Psoas muscle (tissue), 8 donors: ENCODE data around the gene GPAT3. TPM values are rescaled to one million over a fixed set of nuclear protein-coding genes. Genes with fewer than 3 reads are reported as not detected.
"Not testable (repeated sequence)": the region's sequence is repeated elsewhere in the genome, so short reads cannot be mapped to it uniquely, and the experiment has no call there.

Experiments
- ATAC-seq, 4 donors: fragments of 200-7000 bp; cut with Tn5 transposase; one replicate each; pipeline ENCODE4 v1.9.1; 2020; ENCODE audit warnings: moderate library complexity in 3 of 4, mild to moderate bottlenecking in 2 of 4
- DNase-seq, 2 donors: peaks; one replicate each; pipeline ENCODE4 v3.0.0-alpha.2; 2020
- H3K27ac ChIP-seq: fragments of 200-600 bp; one replicate; pipeline ENCODE4 v1.8.0; 2022
- H3K27me3 ChIP-seq, 3 donors: fragments of 200-600 bp in 1 of 3; one replicate each; pipeline versions ENCODE4 v1.6.1 to v1.8.0; 2013 to 2022; ENCODE audit warnings: low read length in 2 of 3, mild to moderate bottlenecking in 2 of 3, moderate library complexity in 1 of 3; ENCODE audit not compliant: insufficient read depth in 3 of 3
- H3K36me3 ChIP-seq, 2 donors: fragments of 200-600 bp in 1 of 2; one replicate each; pipeline versions ENCODE4 v1.6.1 to v1.8.0; 2013 to 2022; ENCODE audit warnings: low read depth in 1 of 2, mild to moderate bottlenecking in 1 of 2, moderate library complexity in 1 of 2; ENCODE audit not compliant: insufficient read depth in 1 of 2
- H3K4me1 ChIP-seq: fragments of 200-600 bp; one replicate; pipeline ENCODE4 v1.8.0; 2022
- H3K4me3 ChIP-seq: fragments of 200-600 bp; one replicate; pipeline ENCODE4 v1.8.0; 2022; ENCODE audit warnings: mild to moderate bottlenecking
- H3K9me3 ChIP-seq: fragments of 200-600 bp; one replicate; pipeline ENCODE4 v1.8.0; 2022
- WGBS, 3 donors: extraction: QIAGEN DNeasy Blood & Tissue Kit; methylation state at CpG; one replicate each; pipeline versions ENCODE4 v1.1.6 to v1.1.7; 2013; 5-methylcytosine and 5-hydroxymethylcytosine counted together
- intact Hi-C, 2 donors: fragments of 100-400 bp; cut with DNase I; formaldehyde crosslinking; loops; one replicate each; pipeline versions ENCODE4 v1.11.0 to v1.14.2; 2022
- polyA plus RNA-seq, 3 donors: library from polyadenylated mRNA; stranded (reverse); fragments of 200-250 nt; gene quantifications; one replicate each; pipeline ENCODE4 v1.2.3, GENCODE V29; 2013
- total RNA-seq, 4 donors: library from RNA; stranded (reverse); fragmentation: NEBNext Ultra II Directional in 2 of 4; extraction: Animal tissue kit (Norgen Biotek cat#: 25700) in 2 of 4; gene quantifications; one replicate each; pipeline versions ENCODE4 v1.2.1 to v1.2.4, GENCODE V29; 2021 to 2023
- TF ChIP-seq, protein P1 (sequence below): fragments of 200-600 bp; IDR thresholded peaks from one replicate; pipeline ENCODE4 v1.8.0; 2022; ENCODE audit warnings: antibody characterized with exemption
- donor health status: healthy with polysubstance abuse.
- donor health status: DM: no; HTN: no; CAD: no; lungs with moderate emphysema.
- donor health status: Bipolar disorder and iron deficiency.
- donor health status: healthy.
- donor health status: DM: yes; HTN: yes; CAD: no.
- donor health status: DM: no; HTN: no; CAD: no.
- donor health status: DM: no; HTN: no; CAD: no.
- donor health status: DM: yes; HTN: yes; CAD: no.

Gene GPAT3
- total and polyA plus RNA-seq, 7 donors: 18.9 to 108 (median 42.0) TPM

GRCh38 chr4:83616252-83616651, 80.3 kb downstream of the GPAT3 start:
- no peak overlapping the region for H3K27ac ChIP-seq
- TF ChIP-seq, protein P1, sequence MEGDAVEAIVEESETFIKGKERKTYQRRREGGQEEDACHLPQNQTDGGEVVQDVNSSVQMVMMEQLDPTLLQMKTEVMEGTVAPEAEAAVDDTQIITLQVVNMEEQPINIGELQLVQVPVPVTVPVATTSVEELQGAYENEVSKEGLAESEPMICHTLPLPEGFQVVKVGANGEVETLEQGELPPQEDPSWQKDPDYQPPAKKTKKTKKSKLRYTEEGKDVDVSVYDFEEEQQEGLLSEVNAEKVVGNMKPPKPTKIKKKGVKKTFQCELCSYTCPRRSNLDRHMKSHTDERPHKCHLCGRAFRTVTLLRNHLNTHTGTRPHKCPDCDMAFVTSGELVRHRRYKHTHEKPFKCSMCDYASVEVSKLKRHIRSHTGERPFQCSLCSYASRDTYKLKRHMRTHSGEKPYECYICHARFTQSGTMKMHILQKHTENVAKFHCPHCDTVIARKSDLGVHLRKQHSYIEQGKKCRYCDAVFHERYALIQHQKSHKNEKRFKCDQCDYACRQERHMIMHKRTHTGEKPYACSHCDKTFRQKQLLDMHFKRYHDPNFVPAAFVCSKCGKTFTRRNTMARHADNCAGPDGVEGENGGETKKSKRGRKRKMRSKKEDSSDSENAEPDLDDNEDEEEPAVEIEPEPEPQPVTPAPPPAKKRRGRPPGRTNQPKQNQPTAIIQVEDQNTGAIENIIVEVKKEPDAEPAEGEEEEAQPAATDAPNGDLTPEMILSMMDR: no peak
- intact Hi-C loops: loop anchor here in 1 of 2 donors (5.0 kb wide), 2 partner anchors 34 to 79 kb away; partner anchors contain the start of gene GPAT3
- DNase-seq: no peak
- peaks cover 21% of the 10 kb centered on the region for H3K4me1 ChIP-seq
- H3K4me3 ChIP-seq: no peak overlapping the region
- WGBS, 3 donors: 0 to 83% (median 48%) methylated on average over 1 of the region's 1 CpG
- H3K9me3 ChIP-seq: peaks cover 16% of the 10 kb centered on the region
- ATAC-seq: no peak
- H3K27me3 ChIP-seq: no peaks in the 10 kb centered on the region
- H3K36me3 ChIP-seq: no peaks in the 10 kb centered on the region

DNA sequence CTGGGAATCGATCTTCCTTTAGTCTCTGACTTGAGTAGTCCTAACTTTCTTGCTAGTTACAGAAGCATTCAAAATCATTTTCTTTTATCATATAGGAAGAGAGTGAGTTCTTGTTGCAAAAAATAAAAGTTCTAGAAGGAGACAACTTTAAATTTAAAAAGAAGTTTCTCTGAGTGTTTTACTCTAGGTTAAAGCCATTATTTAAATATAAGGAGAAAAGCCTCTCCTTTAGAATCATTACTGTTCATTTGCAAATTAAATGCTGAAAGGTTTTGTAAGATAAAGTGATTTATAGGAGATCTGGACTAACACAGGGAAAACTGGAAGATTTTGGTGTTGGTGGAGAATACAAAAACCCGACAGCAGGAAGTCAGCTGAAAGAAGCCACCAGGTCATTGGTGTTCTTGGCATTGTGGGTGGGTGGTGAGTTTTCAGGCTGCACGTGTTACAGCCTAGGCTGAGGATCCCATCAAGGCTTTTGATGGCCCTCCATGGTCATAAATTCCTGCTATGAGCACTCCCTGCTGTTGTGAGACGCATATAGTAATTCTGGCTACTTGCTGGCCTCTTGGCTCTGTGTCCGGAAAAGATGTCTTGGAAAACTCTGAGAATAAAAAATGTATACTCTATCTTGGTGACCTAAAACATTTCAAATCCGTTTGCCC, 81.6 kb downstream of the GPAT3 start:
- no peak overlapping the region for H3K4me3 ChIP-seq
- no peak for DNase-seq
- TF ChIP-seq, protein P1: no peak
- H3K9me3 ChIP-seq: peaks cover 20% of the 10 kb centered on the region
- peaks cover 21% of the 10 kb centered on the region for H3K4me1 ChIP-seq
- H3K27ac ChIP-seq: peak overlapping the region; percentile 88
- ATAC-seq: peak; percentile 38 to 61 (median 48)
- whole genome bisulfite sequencing, 3 donors: 34 to 51% (median 45%) methylated on average over 6 of the region's 6 CpGs
- no peaks in the 10 kb centered on the region for H3K27me3 ChIP-seq
- intact Hi-C loops: loop anchor here in 1 of 2 donors (5.0 kb wide), 2 partner anchors 35 to 80 kb away; partner anchors contain the start of gene GPAT3
- no peaks in the 10 kb centered on the region for H3K36me3 ChIP-seq

DNA sequence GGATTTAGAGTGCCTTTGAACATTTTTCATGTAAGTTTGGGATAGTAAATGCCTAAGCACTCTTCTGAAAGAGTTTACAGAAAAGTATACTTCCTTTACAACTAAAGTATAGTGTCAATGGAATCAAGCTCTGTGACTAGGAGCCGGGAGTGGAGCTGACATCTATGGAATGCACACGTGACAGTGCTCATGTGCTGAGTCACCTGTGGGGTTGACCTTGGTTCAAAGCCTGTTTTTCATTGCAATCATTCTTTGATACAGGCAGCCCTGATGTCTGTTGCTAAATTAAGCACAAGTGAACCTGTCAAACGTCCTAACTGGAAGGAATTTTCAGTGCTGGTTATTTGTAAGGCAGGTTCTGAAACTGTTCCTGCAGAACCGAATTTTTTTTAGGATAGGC, 82.5 kb downstream of the GPAT3 start:
- peaks cover 21% of the 10 kb centered on the region for H3K4me1 ChIP-seq
- TF ChIP-seq, protein P1: no peak
- peaks cover 12% of the 10 kb centered on the region for H3K9me3 ChIP-seq
- no peaks in the 10 kb centered on the region for H3K36me3 ChIP-seq
- H3K27ac ChIP-seq: peak overlapping the region; percentile 88
- intact Hi-C loops: loop anchor here in 1 of 2 donors (5.0 kb wide), 2 partner anchors 36 to 81 kb away; partner anchors contain the start of gene GPAT3
- H3K27me3 ChIP-seq: no peaks in the 10 kb centered on the region
- WGBS, 3 donors: 8 to 14% (median 12%) methylated on average over 4 of the region's 4 CpGs
- H3K4me3 ChIP-seq: no peak overlapping the region
- peak; percentile 97 to 99 (median 99) for ATAC-seq
- DNase-seq: peak; percentile 30 to 56

- TF ChIP-seq, protein P1: no peak
- ATAC-seq (peak; percentile 48 to 69 (median 56)), DNase-seq (no peak)
- Histone ChIP-seq H3K9me3 (peaks cover 7% of the 10 kb centered on the region), H3K27me3 (no peaks in the 10 kb centered on the region), H3K36me3 (no peaks in the 10 kb centered on the region), H3K27ac (peak overlapping the region; percentile 88), H3K4me3 (no peak overlapping the region), H3K4me1 (peaks cover 21% of the 10 kb centered on the region)
- WGBS, 3 donors: 76 to 79% (median 78%) methylated on average over 4 of the region's 4 CpGs
- intact Hi-C loops: loop anchor here in 1 of 2 donors (5.0 kb wide), 2 partner anchors 37 to 82 kb away; partner anchors contain the start of gene GPAT3
Measured at GRCh38 chr4:83618991-83619645, 83.2 kb downstream of the GPAT3 start.

DNA sequence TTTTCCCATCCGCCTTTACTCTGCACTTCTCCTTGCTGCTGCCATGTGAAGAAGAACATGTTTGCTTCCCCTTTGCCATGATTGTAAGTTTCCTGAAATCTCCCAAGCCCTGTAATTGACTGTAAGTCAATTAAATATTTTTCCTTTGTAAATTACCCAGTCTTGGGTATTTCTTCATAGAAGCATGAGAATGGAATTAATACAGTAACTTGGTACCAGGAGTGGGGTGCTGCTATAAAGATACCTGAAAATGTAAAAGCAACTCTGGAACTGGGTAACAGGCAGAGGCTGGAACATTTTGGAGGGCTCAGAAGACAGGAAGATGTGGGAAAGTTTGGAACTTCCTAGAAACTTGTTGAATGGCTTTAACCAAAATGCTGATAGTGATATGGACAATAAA, 86.2 kb downstream of the GPAT3 start:
- H3K27ac ChIP-seq, H3K4me3 ChIP-seq, H3K27me3 ChIP-seq, H3K9me3 ChIP-seq, H3K36me3 ChIP-seq, DNase-seq, ATAC-seq, intact Hi-C loops: not testable (repeated sequence)
- peaks cover 45% of the 10 kb centered on the region for H3K4me1 ChIP-seq
- 97 to 100% (median 100%) methylated on average over 1 of the region's 1 CpG for WGBS, 3 donors
